T-helper 1 cell treated with Interleukin-12 subunit alpha and Interleukin-12 subunit beta and Interleukin-4 antibody, amounts not matched to agents 30 μg/mL and 1 μg/mL, for 36 hours (primary cell): Measurements from ENCODE around the gene SYNGAP1.

ENCODE experiments used
- H3K27ac Mint-ChIP-seq: one replicate; pipeline ENCODE4 v1.8.0; 2021; ENCODE audit warnings: mild to moderate bottlenecking, mixed read lengths
- H3K27me3 Mint-ChIP-seq: one replicate; pipeline ENCODE4 v1.8.0; 2021; ENCODE audit warnings: low read depth, mixed read lengths
- H3K36me3 Mint-ChIP-seq: one replicate; pipeline ENCODE4 v1.8.0; 2021; ENCODE audit warnings: low read depth, mixed read lengths
- H3K4me1 Mint-ChIP-seq: one replicate; pipeline ENCODE4 v1.8.0; 2021; ENCODE audit warnings: low read depth, mixed read lengths
- H3K4me3 Mint-ChIP-seq: one replicate; pipeline ENCODE4 v1.8.0; 2021; ENCODE audit warnings: mild to moderate bottlenecking, moderate library complexity, mixed read lengths
- H3K9me3 Mint-ChIP-seq: one replicate; pipeline ENCODE4 v1.8.0; 2021; ENCODE audit warnings: mixed read lengths

Gene SYNGAP1

DNA sequence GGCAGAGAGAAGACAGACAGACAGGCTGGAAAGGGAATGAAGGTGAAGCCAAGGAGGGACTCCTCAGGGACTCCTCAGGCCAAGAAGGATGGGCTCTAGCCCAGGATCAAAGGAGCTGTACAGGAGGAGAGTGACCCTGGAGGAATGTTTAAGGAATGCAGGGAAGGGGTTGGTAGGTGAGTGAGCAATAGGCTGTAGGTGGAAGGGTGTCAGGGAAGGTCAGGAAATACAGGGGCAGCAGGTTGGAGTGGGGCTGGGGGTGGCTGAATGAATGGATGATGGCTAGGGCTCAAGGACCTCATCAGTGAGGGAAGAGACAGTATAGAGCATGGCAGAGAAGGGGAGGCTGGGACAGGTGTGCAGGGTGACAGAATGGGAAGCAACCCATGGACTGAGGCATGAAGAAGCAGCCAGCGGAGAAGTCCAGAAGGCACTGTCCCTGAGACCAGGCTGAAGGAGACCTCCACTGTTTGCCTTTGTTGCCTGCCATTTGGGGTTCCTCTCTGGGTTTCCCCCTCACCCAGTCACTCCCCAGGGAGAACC, 13.2 kb downstream of the SYNGAP1 start:
- Mint-ChIP-seq H3K36me3 (peaks cover 20% of the 10 kb centered on the region), H3K4me1 (peaks cover 40% of the 10 kb centered on the region)

DNA sequence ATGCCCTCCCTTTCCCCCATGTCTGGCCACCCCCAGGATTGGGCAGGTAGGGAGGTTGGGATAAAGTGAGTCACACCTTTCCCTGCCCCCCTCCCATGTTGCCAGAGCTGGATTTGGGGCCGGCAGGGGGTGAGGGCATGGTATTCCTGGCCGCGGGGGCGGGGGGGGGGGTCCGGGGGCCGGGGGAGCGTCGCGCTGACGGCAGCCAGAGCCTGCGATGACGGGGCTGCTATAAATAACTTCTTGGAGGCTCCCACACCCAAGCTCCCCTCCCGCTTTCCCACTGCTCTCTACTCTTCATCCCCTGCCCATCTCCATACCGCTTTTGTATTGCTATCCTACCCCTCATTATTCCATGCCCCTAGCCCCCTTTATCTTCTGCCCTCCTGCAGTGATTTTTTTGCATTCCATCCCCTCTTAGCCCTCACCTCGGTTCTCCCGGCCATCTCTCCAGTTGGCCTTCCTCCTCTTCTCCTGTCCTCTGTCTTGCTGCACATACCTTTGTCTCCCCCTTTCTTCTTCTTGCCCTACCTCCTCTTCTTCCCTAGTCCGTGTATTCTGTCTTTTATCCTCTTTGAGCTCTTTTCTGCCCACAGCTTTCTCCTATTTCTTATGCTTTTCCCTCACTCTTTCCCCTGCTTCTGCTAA, 13.8 kb downstream of the SYNGAP1 start:
- Mint-ChIP-seq H3K27ac (no peak overlapping the region), H3K27me3 (no peaks in the 10 kb centered on the region), H3K36me3 (peaks cover 25% of the 10 kb centered on the region), H3K9me3 (no peaks in the 10 kb centered on the region), H3K4me3 (no peak overlapping the region), H3K4me1 (peaks cover 36% of the 10 kb centered on the region)

More for the DNA sequence above, 13.2 kb downstream of the SYNGAP1 start:
- Mint-ChIP-seq H3K9me3 (no peaks in the 10 kb centered on the region), H3K4me3 (no peak overlapping the region), H3K27me3 (no peaks in the 10 kb centered on the region), H3K27ac (no peak overlapping the region)

DNA sequence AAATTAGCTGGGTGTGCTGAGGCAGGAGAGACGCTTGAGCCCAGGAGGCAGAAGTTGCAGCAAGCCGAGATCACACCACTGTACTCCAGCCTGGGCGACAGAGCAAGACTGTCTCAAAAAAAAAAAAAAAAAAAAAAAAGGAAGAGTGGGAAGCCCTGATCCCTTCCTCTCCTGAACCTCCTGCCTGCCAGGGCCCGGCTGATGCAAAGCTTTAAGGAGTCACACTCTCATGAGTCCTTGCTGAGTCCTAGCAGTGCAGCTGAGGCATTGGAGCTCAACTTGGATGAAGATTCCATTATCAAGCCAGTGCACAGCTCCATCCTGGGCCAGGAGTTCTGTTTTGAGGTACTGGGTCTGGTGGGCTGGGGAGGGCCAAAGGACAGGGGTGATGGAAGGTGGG, 15.1 kb downstream of the SYNGAP1 start:
- peaks cover 23% of the 10 kb centered on the region for H3K4me1 Mint-ChIP-seq
- H3K27me3 Mint-ChIP-seq = no peaks in the 10 kb centered on the region
- no peaks in the 10 kb centered on the region for H3K9me3 Mint-ChIP-seq
- no peak overlapping the region for H3K27ac Mint-ChIP-seq
- H3K36me3 Mint-ChIP-seq = peaks cover 31% of the 10 kb centered on the region
- H3K4me3 Mint-ChIP-seq = no peak overlapping the region

DNA sequence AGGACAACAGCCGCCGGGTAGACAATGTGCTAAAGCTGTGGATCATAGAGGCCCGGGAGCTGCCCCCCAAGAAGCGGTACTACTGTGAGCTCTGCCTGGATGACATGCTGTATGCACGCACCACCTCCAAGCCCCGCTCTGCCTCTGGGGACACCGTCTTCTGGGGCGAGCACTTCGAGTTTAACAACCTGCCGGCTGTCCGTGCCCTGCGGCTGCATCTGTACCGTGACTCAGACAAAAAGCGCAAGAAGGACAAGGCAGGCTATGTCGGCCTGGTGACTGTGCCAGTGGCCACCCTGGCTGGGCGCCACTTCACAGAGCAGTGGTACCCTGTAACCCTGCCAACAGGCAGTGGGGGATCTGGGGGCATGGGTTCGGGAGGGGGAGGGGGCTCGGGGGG, 17.8 kb downstream of the SYNGAP1 start:
- H3K4me3 Mint-ChIP-seq = no peak overlapping the region
- no peak overlapping the region for H3K27ac Mint-ChIP-seq
- no peaks in the 10 kb centered on the region for H3K27me3 Mint-ChIP-seq

DNA sequence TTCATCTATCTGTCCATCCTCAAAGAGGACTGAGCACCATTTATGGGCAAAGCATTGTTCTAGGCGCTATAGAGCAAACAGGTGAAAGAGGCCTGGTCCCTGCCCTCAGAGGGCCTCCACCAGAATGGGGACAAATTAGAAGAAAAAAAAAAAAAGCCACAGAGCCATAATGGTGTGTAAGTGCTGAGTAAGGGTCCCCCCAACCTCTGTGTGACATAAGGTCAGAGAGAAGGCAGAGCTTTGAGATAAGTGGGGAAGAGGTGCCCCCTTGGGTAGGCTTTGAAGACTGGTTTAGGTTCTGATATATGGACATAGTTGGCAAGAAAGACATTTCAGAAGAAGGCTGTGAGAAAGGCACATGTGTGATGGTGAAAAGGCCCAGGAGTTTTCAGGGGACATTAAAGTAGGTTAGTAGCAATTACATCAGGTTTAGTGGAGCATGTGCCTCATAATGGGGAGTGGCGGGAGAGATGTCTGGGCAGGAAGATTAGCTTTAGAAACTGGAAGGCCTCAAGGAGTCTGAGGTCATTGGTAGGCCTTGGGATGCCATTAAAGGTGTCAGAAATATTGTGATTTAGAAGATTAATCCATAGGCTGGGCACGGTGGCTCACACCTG, 19.2 kb downstream of the SYNGAP1 start:
- no peaks in the 10 kb centered on the region for H3K4me1 Mint-ChIP-seq
- H3K27ac Mint-ChIP-seq = no peak overlapping the region
- H3K9me3 Mint-ChIP-seq = no peaks in the 10 kb centered on the region
- peaks cover 34% of the 10 kb centered on the region for H3K36me3 Mint-ChIP-seq
- H3K27me3 Mint-ChIP-seq = no peaks in the 10 kb centered on the region
- H3K4me3 Mint-ChIP-seq = no peak overlapping the region

More for the DNA sequence above, 17.8 kb downstream of the SYNGAP1 start:
- Mint-ChIP-seq H3K9me3 (no peaks in the 10 kb centered on the region), H3K36me3 (peaks cover 39% of the 10 kb centered on the region), H3K4me1 (peaks cover 5% of the 10 kb centered on the region)

DNA sequence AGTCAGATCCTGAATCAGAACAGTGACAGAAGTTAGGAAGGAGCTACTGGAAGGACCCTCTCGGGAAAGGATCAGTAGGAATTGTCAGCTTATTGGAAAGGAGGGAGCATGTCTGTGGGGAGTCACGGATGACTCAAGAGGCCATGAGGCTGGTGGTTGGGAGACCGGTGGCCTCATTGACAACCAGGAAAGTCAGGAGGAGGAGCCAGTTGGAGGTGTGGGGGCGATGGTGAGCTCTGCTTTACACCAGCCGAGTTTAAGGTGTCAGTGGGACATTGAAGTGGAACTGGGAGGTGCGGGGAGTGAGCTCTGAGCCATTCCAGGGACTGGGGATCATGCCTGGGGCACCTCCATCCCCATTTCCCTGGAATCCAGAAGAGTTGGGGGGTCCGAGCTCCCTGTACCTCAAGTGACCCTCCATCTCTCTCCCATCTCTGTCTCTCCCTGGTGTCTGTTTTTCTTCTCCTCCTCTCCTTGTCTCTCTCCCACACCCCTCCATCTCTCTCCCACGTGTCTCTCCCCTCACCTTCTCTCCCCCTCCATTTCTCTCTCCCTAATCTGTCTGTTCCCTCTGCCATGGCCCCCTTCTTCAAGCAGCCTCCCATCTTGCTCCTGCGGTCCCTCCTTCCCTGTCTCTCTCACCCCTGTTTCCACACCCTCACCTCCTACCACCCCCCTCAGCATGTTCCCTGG, 20.2 kb downstream of the SYNGAP1 start:
- no peaks in the 10 kb centered on the region for H3K27me3 Mint-ChIP-seq
- H3K4me1 Mint-ChIP-seq = no peaks in the 10 kb centered on the region
- H3K36me3 Mint-ChIP-seq = peaks cover 38% of the 10 kb centered on the region
- H3K9me3 Mint-ChIP-seq = no peaks in the 10 kb centered on the region
- no peak overlapping the region for H3K4me3 Mint-ChIP-seq
- H3K27ac Mint-ChIP-seq = peak overlapping the region; percentile 35

DNA sequence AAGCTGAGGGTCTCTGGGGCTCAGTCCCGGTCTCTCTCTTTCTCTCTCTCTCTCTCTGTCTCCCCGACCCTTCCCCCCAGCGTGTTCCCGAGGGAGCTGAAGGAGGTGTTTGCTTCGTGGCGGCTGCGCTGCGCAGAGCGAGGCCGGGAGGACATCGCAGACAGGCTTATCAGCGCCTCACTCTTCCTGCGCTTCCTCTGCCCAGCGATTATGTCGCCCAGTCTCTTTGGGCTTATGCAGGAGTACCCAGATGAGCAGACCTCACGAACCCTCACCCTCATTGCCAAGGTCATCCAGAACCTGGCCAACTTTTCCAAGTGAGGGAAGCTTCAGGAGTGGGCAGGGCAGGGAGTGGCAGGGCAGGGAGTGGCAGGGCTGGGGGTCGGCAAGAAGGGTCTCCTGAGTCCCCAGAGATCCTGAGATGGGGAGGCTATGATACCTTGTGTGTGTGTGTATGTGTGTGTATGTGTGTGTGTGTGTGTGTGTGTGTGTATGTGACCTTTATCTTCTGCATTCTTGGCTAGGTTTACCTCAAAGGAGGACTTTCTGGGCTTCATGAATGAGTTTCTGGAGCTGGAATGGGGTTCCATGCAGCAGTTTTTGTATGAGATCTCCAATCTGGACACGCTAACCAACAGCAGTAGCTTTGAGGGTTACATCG, 20.9 kb downstream of the SYNGAP1 start:
- peaks cover 33% of the 10 kb centered on the region for H3K36me3 Mint-ChIP-seq
- no peaks in the 10 kb centered on the region for H3K9me3 Mint-ChIP-seq
- no peaks in the 10 kb centered on the region for H3K4me1 Mint-ChIP-seq
- H3K27ac Mint-ChIP-seq = no peak overlapping the region
- H3K27me3 Mint-ChIP-seq = no peaks in the 10 kb centered on the region
- no peak overlapping the region for H3K4me3 Mint-ChIP-seq

DNA sequence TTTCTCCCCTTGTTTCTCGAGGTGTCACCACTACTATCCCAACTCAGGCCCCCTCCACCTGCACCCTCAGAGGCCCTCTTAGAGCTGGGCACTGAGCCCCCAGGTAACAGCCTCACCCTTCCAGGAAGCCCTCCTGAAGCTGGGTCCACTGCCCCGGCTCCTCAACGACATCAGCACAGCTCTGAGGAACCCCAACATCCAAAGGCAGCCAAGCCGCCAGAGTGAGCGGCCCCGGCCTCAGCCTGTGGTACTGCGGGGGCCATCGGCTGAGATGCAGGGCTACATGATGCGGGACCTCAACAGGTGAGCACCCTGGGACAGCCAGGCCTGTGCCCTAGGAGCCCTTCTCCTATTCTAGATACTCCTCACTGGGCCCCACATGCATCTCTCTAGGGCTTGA, 21.6 kb downstream of the SYNGAP1 start:
- Mint-ChIP-seq H3K4me1 (peaks cover 2% of the 10 kb centered on the region), H3K9me3 (no peaks in the 10 kb centered on the region), H3K27ac (no peak overlapping the region), H3K36me3 (peaks cover 36% of the 10 kb centered on the region), H3K27me3 (no peaks in the 10 kb centered on the region), H3K4me3 (no peak overlapping the region)

DNA sequence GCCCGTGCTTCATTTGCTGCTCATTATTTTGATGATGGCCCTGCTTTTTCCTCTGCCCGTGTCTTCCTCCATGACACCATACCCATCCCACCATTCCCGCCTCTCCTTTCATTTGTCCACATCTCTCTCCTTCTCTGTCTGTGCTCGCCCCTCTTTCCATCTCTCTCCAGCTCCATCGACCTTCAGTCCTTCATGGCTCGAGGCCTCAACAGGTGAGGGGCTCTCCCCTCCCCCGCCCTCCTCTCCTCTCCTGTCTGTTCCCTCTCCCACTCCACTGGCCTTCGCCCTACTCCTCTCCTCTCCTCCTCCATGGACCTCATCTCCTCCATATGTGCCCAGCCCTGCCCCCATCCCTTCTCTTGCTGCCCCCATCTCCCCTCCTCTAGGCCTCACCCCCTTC, 22.4 kb downstream of the SYNGAP1 start:
- Mint-ChIP-seq H3K4me3 (no peak overlapping the region), H3K9me3 (no peaks in the 10 kb centered on the region), H3K27me3 (no peaks in the 10 kb centered on the region), H3K4me1 (peaks cover 2% of the 10 kb centered on the region), H3K36me3 (peaks cover 34% of the 10 kb centered on the region), H3K27ac (no peak overlapping the region)

DNA sequence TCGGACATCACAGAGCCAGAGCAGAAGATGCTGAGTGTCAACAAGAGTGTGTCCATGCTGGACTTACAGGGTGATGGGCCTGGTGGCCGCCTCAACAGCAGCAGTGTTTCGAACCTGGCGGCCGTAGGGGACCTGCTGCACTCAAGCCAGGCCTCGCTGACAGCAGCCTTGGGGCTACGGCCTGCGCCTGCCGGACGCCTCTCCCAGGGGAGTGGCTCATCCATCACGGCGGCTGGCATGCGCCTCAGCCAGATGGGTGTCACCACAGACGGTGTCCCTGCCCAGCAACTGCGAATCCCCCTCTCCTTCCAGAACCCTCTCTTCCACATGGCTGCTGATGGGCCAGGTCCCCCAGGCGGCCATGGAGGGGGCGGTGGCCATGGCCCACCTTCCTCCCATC, 23.2 kb downstream of the SYNGAP1 start:
- Mint-ChIP-seq H3K27ac (peak overlapping the region; percentile 44), H3K4me1 (peaks cover 2% of the 10 kb centered on the region), H3K27me3 (no peaks in the 10 kb centered on the region), H3K36me3 (peaks cover 34% of the 10 kb centered on the region), H3K9me3 (no peaks in the 10 kb centered on the region), H3K4me3 (no peak overlapping the region)

DNA sequence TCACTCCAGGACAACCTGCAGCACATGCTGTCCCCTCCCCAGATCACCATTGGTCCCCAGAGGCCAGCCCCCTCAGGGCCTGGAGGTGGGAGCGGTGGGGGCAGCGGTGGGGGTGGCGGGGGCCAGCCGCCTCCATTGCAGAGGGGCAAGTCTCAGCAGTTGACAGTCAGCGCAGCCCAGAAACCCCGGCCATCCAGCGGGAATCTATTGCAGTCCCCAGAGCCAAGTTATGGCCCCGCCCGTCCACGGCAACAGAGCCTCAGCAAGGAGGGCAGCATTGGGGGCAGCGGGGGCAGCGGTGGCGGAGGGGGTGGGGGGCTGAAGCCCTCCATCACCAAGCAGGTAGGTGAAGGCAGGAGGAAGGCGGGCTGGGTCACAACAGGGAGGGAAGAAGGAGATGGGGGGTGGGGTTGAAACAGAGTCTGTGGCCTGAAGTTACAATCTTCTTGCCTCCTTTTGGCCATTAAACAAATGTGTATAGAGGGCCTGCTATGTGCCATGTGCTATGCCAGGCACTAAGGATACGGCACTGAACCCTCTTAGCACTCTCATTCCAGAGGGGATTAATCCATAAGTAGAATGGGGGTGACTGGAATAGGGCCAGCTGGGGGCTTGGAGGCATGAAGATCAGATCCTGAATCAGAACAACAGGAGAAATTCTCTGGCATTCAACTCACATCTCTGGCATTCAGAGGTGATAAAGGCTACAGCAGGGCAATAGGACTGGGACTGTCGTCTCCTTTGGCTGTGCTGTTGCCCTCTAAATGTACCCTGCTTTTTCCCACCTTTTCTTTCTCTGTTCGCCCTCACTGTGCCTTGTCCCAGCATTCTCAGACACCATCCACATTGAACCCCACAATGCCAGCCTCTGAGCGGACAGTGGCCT, 24.0 kb downstream of the SYNGAP1 start:
- Mint-ChIP-seq H3K27me3 (no peaks in the 10 kb centered on the region), H3K27ac (no peak overlapping the region)

DNA sequence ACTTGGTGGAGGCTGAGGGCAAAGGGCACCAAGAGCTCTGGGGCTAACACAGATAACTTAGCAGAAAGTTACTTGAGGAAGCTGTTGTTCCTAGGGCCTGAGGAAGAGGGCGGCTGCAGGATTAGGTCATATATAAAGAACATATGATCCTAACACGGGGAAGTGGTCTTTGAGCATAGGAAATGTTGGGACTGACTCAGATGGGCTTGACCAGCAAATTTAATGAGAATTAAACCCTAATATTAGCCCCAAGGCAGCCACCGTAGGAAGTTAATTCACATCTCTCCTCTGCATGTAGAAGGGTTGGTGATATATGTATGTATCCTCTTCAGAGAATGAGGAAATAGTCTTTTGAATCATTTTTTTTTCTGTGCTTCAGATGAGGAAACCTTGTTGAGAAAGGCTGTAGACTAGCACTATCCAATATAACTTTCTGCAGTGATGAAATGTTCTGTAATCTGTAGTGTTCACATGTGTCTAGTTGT, 25.3 kb downstream of the SYNGAP1 start:
- Mint-ChIP-seq H3K27ac (no peak overlapping the region), H3K9me3 (no peaks in the 10 kb centered on the region), H3K27me3 (no peaks in the 10 kb centered on the region), H3K4me3 (no peak overlapping the region), H3K4me1 (peaks cover 2% of the 10 kb centered on the region), H3K36me3 (peaks cover 33% of the 10 kb centered on the region)

More for the DNA sequence above, 24.0 kb downstream of the SYNGAP1 start:
- Mint-ChIP-seq H3K4me3 (no peak overlapping the region), H3K4me1 (peaks cover 2% of the 10 kb centered on the region), H3K36me3 (peaks cover 36% of the 10 kb centered on the region), H3K9me3 (no peaks in the 10 kb centered on the region)

DNA sequence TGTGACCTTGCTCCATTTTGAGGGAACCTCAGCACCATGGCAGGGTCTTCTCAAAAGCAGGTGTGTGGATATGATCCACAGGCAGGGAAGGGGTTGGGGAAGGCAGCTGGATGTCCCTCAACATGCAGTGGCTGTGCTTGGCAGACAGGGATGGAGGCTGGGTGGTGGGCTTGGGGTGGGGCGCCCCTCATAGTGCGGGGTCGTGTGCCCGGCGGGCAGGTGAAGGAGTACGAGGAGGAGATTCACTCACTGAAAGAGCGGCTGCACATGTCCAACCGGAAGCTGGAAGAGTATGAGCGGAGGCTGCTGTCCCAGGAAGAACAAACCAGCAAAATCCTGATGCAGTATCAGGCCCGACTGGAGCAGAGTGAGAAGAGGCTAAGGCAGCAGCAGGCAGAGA, 26.5 kb downstream of the SYNGAP1 start:
- Mint-ChIP-seq H3K4me1 (peaks cover 3% of the 10 kb centered on the region), H3K36me3 (peaks cover 35% of the 10 kb centered on the region), H3K4me3 (no peak overlapping the region), H3K27ac (peak overlapping the region; percentile 31), H3K27me3 (no peaks in the 10 kb centered on the region), H3K9me3 (no peaks in the 10 kb centered on the region)

DNA sequence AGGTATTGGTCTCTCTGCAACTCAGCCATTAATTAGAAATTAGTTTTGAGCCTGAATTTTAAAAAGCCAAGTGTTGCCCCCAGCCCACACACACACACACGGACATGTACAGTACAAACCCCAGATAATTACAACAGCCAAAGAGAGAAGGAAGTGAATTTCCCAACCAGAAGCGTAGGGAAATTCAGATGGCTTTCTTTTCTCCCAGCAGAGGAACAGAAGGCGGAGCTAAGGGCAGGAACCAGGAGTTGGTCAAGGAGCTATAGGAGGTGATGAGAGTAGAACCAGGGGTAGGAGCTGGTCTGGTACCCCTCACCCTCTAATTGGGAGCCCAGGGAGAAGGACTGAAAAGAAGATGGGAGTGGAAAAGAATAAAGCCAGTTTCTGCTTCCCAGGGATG, 30.6 kb downstream of the SYNGAP1 start:
- peaks cover 21% of the 10 kb centered on the region for H3K4me1 Mint-ChIP-seq
- no peaks in the 10 kb centered on the region for H3K27me3 Mint-ChIP-seq
- peaks cover 28% of the 10 kb centered on the region for H3K36me3 Mint-ChIP-seq
- H3K27ac Mint-ChIP-seq = no peak overlapping the region
- no peaks in the 10 kb centered on the region for H3K9me3 Mint-ChIP-seq
- H3K4me3 Mint-ChIP-seq = no peak overlapping the region
